AG04450 (cell line): Measurements from ENCODE around the gene RNF39. TPM values are rescaled to one million over a fixed set of nuclear protein-coding genes. Genes with fewer than 3 reads are reported as not detected.

Source experiments
- CTCF ChIA-PET: fragments of 300-600, 350-600 bp; formaldehyde crosslinking; extraction: SDS; loops from one replicate; lab custom pipeline; 2022; ENCODE audit warnings: antibody characterized with exemption, inconsistent platforms; lab: Charles Lee
- POLR2A ChIA-PET: fragments of 350-600 bp; formaldehyde crosslinking; extraction: SDS; loops from one replicate; lab custom pipeline; 2021; ENCODE audit warnings: antibody characterized with exemption, inconsistent platforms; lab: Yijun Ruan, JAX
- DNase-seq: peaks from one replicate; pipeline ENCODE4 v3.0.0-alpha.2; 2011; ENCODE audit warnings: low read depth, low spot score
- H3K27ac ChIP-seq: one replicate; pipeline ENCODE4 v1.5.1; 2012; ENCODE audit warnings: low read depth, low read length, control low read depth
- H3K27me3 ChIP-seq: one replicate; pipeline ENCODE4 v1.6.0; 2012; ENCODE audit warnings: low read length; ENCODE audit not compliant: control insufficient read depth, insufficient read depth
- H3K4me3 ChIP-seq: 2 replicates; pipeline ENCODE4 v1.5.1; 2011; ENCODE audit warnings: mild to moderate bottlenecking, low read depth, low read length, control low read depth
- H3K9me3 ChIP-seq: 2 replicates; pipeline ENCODE4 v1.5.1; 2012; ENCODE audit warnings: low read length; ENCODE audit not compliant: control insufficient read depth, insufficient read depth
- CTCF ChIP-seq: IDR thresholded peaks from 2 replicates; pipeline ENCODE4 v1.5.1; 2011; ENCODE audit warnings: low read depth, low read length, control low read depth, inconsistent platforms
- polyA plus RNA-seq: library from polyadenylated mRNA; depleted of rRNA; stranded (reverse); fragments of >200 nt; gene quantifications from 2 replicates; pipeline ENCODE4 v1.2.3, GENCODE V29; 2011

The RNF39 gene
- polyA plus RNA-seq, 1 experiment = not detected

GRCh38 chr6:30104661-30105060 is 29.1 kb upstream of the RNF39 start:
- POLR2A ChIA-PET = no interaction called here

GRCh38 chr6:30103872-30104179 is 28.3 kb upstream of the RNF39 start:
- ChIA-PET POLR2A (interaction anchor here (0.6 to 1.3 kb wide), 3 partner anchors 21 to 43 kb away, joined by 3 to 6 read pairs (median 6); partner anchors contain the start of gene POLR1H), CTCF (interaction anchor here (0.6 to 6.8 kb wide), 23 partner anchors 8 to 470 kb away, joined by 3 to 236 read pairs (median 4); partner anchors contain the start of gene GABBR1)
- no peak overlapping the region for H3K27ac ChIP-seq
- no peak for DNase-seq
- TF ChIP-seq CTCF = no peak
- H3K27me3 ChIP-seq = peaks cover 44% of the 10 kb centered on the region
- H3K9me3 ChIP-seq = no peaks in the 10 kb centered on the region
- H3K4me3 ChIP-seq = peak overlapping the region; percentile 58; the same call in 1 of the 2 replicates

More at GRCh38 chr6:30104661-30105060, 29.1 kb upstream of the RNF39 start:
- Histone ChIP-seq H3K27ac (no peak overlapping the region), H3K9me3 (no peaks in the 10 kb centered on the region), H3K4me3 (no peak overlapping the region), H3K27me3 (peaks cover 36% of the 10 kb centered on the region)
- DNase-seq = no peak
- CTCF ChIA-PET = interaction anchor here (1.3 to 6.8 kb wide), 8 partner anchors 7 to 257 kb away, joined by 3 to 236 read pairs (median 8); no protein-coding TSS in a partner anchor
- no peak for TF ChIP-seq CTCF

- peak; percentile 64 for DNase-seq
- POLR2A ChIA-PET = interaction anchor here (0.6 to 1.3 kb wide), 3 partner anchors 22 to 42 kb away, joined by 3 to 6 read pairs (median 6); partner anchors contain the start of gene POLR1H
These were observed 27.7 kb upstream of the RNF39 start for GRCh38 chr6:30102970-30103871.

GRCh38 chr6:30102414-30102969 is 26.9 kb upstream of the RNF39 start:
- CTCF ChIA-PET = interaction anchor here (0.6 to 6.8 kb wide), 23 partner anchors 9 to 140 kb away, joined by 3 to 236 read pairs (median 4); partner anchors contain the start of gene PPP1R11
- Histone ChIP-seq H3K27ac (no peak overlapping the region), H3K9me3 (no peaks in the 10 kb centered on the region), H3K4me3 (peak overlapping the region; percentile 40), H3K27me3 (peaks cover 56% of the 10 kb centered on the region)
- DNase-seq = no peak
- POLR2A ChIA-PET = interaction anchor here (1.0 to 1.3 kb wide), 2 partner anchors 41 kb away, joined by 3 to 6 read pairs; partner anchors contain the start of gene POLR1H
- no peak for TF ChIP-seq CTCF

More at GRCh38 chr6:30102970-30103871, 27.7 kb upstream of the RNF39 start:
- CTCF ChIA-PET = interaction anchor here (0.6 to 6.8 kb wide), 31 partner anchors 9 to 470 kb away, joined by 3 to 236 read pairs (median 4); partner anchors contain the start of genes GABBR1 and PPP1R11
- no peak overlapping the region for H3K27ac ChIP-seq
- H3K4me3 ChIP-seq = peak overlapping the region; percentile 58
- peaks cover 50% of the 10 kb centered on the region for H3K27me3 ChIP-seq
- H3K9me3 ChIP-seq = no peaks in the 10 kb centered on the region
- peak; percentile 92 for TF ChIP-seq CTCF
